PC-9 (cell line): ENCODE results near the gene PAQR6.

Experiments
- CTCF ChIP-seq: fragments of 200-600 bp; sonication (generic); conservative IDR thresholded peaks from 2 replicates; pipeline ENCODE4 v1.6.1; 2017; ENCODE audit warnings: mixed run types, antibody characterized with exemption, mild to moderate bottlenecking, moderate library complexity
- EZH2 ChIP-seq: fragments of 200-600 bp; sonication (generic); IDR thresholded peaks from 2 replicates; pipeline ENCODE4 v1.8.0; 2017; ENCODE audit warnings: antibody characterized with exemption, low read depth

DNA sequence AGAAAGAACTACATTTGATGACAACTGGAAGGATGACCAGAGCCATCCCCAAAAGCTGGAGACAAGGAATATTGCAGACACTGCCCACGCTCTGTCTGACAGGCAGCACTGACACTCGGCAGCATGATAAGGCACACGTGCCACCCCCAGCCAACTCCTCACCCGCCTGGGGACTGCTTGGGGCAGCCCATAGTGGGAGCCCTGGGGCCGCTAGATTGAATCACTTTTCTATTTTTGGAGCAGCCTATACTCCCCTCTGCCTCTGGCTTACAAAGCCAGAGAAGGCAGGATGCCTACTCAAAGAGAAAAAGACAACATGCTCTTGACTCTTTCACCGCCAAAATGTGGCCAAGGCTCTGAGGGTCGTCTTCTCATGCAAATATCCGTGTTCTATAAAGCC, 33.4 kb upstream of the PAQR6 start:
- TF ChIP-seq EZH2 (no peak), CTCF (no peak)
